Neural cell (in vitro differentiated cells): ENCODE data around the gene MTREX.

Experiments used
- EP300 ChIP-seq: fragments of 450-650 bp; conservative IDR thresholded peaks from 2 replicates; pipeline ENCODE4 v1.6.1; 2014; ENCODE audit warnings: antibody characterized with exemption, mild to moderate bottlenecking, moderate library complexity; ENCODE audit not compliant: poor library complexity, severe bottlenecking
- MXI1 ChIP-seq: fragments of 450-650 bp; conservative IDR thresholded peaks from 2 replicates; pipeline ENCODE4 v1.6.1; 2014; ENCODE audit warnings: antibody characterized with exemption, mild to moderate bottlenecking; ENCODE audit not compliant: poor library complexity, severe bottlenecking
- TF ChIP-seq, protein P1 (sequence below): fragments of 450-650 bp; IDR thresholded peaks from 2 replicates; pipeline ENCODE4 v1.5.1; 2014; ENCODE audit warnings: antibody characterized with exemption, mild to moderate bottlenecking, moderate library complexity; ENCODE audit not compliant: poor library complexity, severe bottlenecking
- TF ChIP-seq, protein P2 (sequence below): IDR thresholded peaks from 2 replicates; pipeline ENCODE4 v1.6.1; 2012; ENCODE audit warnings: borderline replicate concordance

DNA sequence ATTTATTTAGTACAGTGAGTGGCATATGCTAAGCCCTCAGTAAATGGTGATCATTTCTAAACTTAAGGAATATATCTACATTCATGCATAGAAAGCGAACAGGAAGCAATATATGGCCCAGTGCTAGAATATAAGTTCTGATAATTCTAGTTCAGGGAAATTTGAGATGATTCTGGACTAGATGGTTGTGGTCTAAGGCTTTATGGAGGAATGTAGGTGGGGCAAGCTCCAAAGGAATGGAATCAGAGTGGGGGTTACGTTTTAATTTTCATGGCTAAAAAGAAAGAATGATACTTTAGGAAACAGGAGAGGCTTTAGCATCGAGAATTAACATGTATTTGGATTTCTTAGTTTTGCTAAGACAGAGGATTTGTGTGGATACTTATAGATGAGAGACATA, 56.1 kb downstream of the MTREX start:
- TF ChIP-seq MXI1 (no peak), EP300 (no peak)
- TF ChIP-seq, protein P1, sequence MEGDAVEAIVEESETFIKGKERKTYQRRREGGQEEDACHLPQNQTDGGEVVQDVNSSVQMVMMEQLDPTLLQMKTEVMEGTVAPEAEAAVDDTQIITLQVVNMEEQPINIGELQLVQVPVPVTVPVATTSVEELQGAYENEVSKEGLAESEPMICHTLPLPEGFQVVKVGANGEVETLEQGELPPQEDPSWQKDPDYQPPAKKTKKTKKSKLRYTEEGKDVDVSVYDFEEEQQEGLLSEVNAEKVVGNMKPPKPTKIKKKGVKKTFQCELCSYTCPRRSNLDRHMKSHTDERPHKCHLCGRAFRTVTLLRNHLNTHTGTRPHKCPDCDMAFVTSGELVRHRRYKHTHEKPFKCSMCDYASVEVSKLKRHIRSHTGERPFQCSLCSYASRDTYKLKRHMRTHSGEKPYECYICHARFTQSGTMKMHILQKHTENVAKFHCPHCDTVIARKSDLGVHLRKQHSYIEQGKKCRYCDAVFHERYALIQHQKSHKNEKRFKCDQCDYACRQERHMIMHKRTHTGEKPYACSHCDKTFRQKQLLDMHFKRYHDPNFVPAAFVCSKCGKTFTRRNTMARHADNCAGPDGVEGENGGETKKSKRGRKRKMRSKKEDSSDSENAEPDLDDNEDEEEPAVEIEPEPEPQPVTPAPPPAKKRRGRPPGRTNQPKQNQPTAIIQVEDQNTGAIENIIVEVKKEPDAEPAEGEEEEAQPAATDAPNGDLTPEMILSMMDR = no peak
- TF ChIP-seq, protein P2, sequence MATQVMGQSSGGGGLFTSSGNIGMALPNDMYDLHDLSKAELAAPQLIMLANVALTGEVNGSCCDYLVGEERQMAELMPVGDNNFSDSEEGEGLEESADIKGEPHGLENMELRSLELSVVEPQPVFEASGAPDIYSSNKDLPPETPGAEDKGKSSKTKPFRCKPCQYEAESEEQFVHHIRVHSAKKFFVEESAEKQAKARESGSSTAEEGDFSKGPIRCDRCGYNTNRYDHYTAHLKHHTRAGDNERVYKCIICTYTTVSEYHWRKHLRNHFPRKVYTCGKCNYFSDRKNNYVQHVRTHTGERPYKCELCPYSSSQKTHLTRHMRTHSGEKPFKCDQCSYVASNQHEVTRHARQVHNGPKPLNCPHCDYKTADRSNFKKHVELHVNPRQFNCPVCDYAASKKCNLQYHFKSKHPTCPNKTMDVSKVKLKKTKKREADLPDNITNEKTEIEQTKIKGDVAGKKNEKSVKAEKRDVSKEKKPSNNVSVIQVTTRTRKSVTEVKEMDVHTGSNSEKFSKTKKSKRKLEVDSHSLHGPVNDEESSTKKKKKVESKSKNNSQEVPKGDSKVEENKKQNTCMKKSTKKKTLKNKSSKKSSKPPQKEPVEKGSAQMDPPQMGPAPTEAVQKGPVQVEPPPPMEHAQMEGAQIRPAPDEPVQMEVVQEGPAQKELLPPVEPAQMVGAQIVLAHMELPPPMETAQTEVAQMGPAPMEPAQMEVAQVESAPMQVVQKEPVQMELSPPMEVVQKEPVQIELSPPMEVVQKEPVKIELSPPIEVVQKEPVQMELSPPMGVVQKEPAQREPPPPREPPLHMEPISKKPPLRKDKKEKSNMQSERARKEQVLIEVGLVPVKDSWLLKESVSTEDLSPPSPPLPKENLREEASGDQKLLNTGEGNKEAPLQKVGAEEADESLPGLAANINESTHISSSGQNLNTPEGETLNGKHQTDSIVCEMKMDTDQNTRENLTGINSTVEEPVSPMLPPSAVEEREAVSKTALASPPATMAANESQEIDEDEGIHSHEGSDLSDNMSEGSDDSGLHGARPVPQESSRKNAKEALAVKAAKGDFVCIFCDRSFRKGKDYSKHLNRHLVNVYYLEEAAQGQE = no peak
